Activated CD4-positive, alpha-beta T cell treated with anti-CD3 and anti-CD28 coated beads for 1 hour (primary cell): ENCODE results near the gene MRPL44.
"Not testable (repeated sequence)": the region's sequence is repeated elsewhere in the genome, so short reads cannot be mapped to it uniquely, and the experiment has no call there.

ENCODE experiments used
- DNase-seq: peaks from one replicate; pipeline ENCODE4 v3.0.0-alpha.2; 2020

The MRPL44 gene

GRCh38 chr2:223973606-223974005, 16.3 kb downstream of the MRPL44 start:
- no peak for DNase-seq

- DNase-seq: no peak
Observed at GRCh38 chr2:223976635-223977226, 19.5 kb downstream of the MRPL44 start.

GRCh38 chr2:223978451-223978850, 21.2 kb downstream of the MRPL44 start:
- DNase-seq: no peak

GRCh38 chr2:223979730-223980396, 22.6 kb downstream of the MRPL44 start:
- no peak for DNase-seq

GRCh38 chr2:223980397-223980735, 23.1 kb downstream of the MRPL44 start:
- no peak for DNase-seq

GRCh38 chr2:223980803-223981202, 23.5 kb downstream of the MRPL44 start:
- DNase-seq: no peak

GRCh38 chr2:223981241-223981640, 24.0 kb downstream of the MRPL44 start:
- DNase-seq: no peak

GRCh38 chr2:223989206-223989855, 32.1 kb downstream of the MRPL44 start:
- no peak for DNase-seq

- no peak for DNase-seq
Observed at GRCh38 chr2:223989856-223990232, 32.6 kb downstream of the MRPL44 start.

- DNase-seq: no peak
Observed at GRCh38 chr2:223991611-223992010, 34.3 kb downstream of the MRPL44 start.

GRCh38 chr2:223993634-223994232, 36.5 kb downstream of the MRPL44 start:
- peak; percentile 38 for DNase-seq

- DNase-seq: no peak
Observed at GRCh38 chr2:223994562-223995162, 37.4 kb downstream of the MRPL44 start.

GRCh38 chr2:223995569-223995968, 38.3 kb downstream of the MRPL44 start:
- no peak for DNase-seq

- DNase-seq: no peak
Observed at GRCh38 chr2:223996391-223996790, 39.1 kb downstream of the MRPL44 start.

- DNase-seq: no peak
Observed at GRCh38 chr2:223997938-223998337, 40.7 kb downstream of the MRPL44 start.

GRCh38 chr2:223998948-223999347, 41.7 kb downstream of the MRPL44 start:
- no peak for DNase-seq

- DNase-seq: no peak
Observed at GRCh38 chr2:223999862-224000261, 42.6 kb downstream of the MRPL44 start.

GRCh38 chr2:224000662-224001061, 43.4 kb downstream of the MRPL44 start:
- not testable (repeated sequence) for DNase-seq

GRCh38 chr2:224004105-224004695, 46.9 kb downstream of the MRPL44 start:
- no peak for DNase-seq

GRCh38 chr2:224008702-224009261, 51.5 kb downstream of the MRPL44 start:
- DNase-seq: no peak

GRCh38 chr2:224009605-224010315, 52.5 kb downstream of the MRPL44 start:
- DNase-seq: no peak

GRCh38 chr2:224011837-224012236, 54.6 kb downstream of the MRPL44 start:
- DNase-seq: no peak
